ENCODE results near the gene UGT1A5. TPM values are rescaled to one million over a fixed set of nuclear protein-coding genes. Genes with fewer than 3 reads are reported as not detected.

UGT1A5 gene
- total RNA-seq, 1 experiment from 2014 or later: not detected

- no peak for TF ChIP-seq CTCF (conservative IDR thresholded peaks at IDR 0.05; ENCODE audit: low read depth, low read length)
- H3K4me1 ChIP-seq (ENCODE audit: insufficient read depth, low read length, poor library complexity, severe bottlenecking): no peaks in the 10 kb centered on the region
- intact Hi-C loops (cut with micrococcal nuclease; ENCODE audit: unreplicated experiment): no loop called here
- no peaks in the 10 kb centered on the region for H3K27me3 ChIP-seq (replicated peaks; ENCODE audit: insufficient read depth, low read depth, low read length, poor library complexity)
- ChIA-PET POLR2A (ENCODE audit: low non-redundant PET) (no interaction called here), CTCF (no interaction called here)
- H3K4me3 ChIP-seq (ENCODE audit: low read depth, low read length, poor library complexity, severe bottlenecking): no peak overlapping the region
- H3K27ac ChIP-seq (ENCODE audit: low read depth, low read length, poor library complexity, severe bottlenecking): no peak overlapping the region
- H3K36me3 ChIP-seq (ENCODE audit: insufficient read depth, low read length, poor library complexity, severe bottlenecking): no peaks in the 10 kb centered on the region
- no TSS peak for BruUV-seq (replicated peaks)
- no peaks in the 10 kb centered on the region for H3K9me3 ChIP-seq (ENCODE audit: low read depth, low read length, poor library complexity, severe bottlenecking)
- no peak for DNase-seq (ENCODE audit: low spot score)
Observed at GRCh38 chr2:233799716-233800115, 87.0 kb downstream of the UGT1A5 start.

GRCh38 chr2:233800208-233800607 is 87.5 kb downstream of the UGT1A5 start:
- POLR2A ChIA-PET (ENCODE audit: low non-redundant PET): no interaction called here
- H3K27ac ChIP-seq (ENCODE audit: low read depth, low read length, poor library complexity, severe bottlenecking): no peak overlapping the region
- CTCF ChIA-PET: no interaction called here
- no peaks in the 10 kb centered on the region for H3K9me3 ChIP-seq (ENCODE audit: low read depth, low read length, poor library complexity, severe bottlenecking)
- no peak for DNase-seq (ENCODE audit: low spot score)
- H3K4me3 ChIP-seq (ENCODE audit: low read depth, low read length, poor library complexity, severe bottlenecking): no peak overlapping the region
- H3K36me3 ChIP-seq (ENCODE audit: insufficient read depth, low read length, poor library complexity, severe bottlenecking): no peaks in the 10 kb centered on the region
- no peaks in the 10 kb centered on the region for H3K27me3 ChIP-seq (replicated peaks; ENCODE audit: insufficient read depth, low read depth, low read length, poor library complexity)
- TF ChIP-seq EZH2 (IDR thresholded peaks at IDR 0.05; ENCODE audit: borderline replicate concordance, low read depth, low read length, poor library complexity, severe bottlenecking) (no peak), CTCF (conservative IDR thresholded peaks at IDR 0.05; ENCODE audit: low read depth, low read length) (no peak)
- H3K4me1 ChIP-seq (ENCODE audit: insufficient read depth, low read length, poor library complexity, severe bottlenecking): no peaks in the 10 kb centered on the region
- intact Hi-C loops (cut with micrococcal nuclease; ENCODE audit: unreplicated experiment): no loop called here
- BruUV-seq (replicated peaks): no TSS peak

- Histone ChIP-seq H3K27ac (ENCODE audit: low read depth, low read length, poor library complexity, severe bottlenecking) (no peak overlapping the region), H3K36me3 (ENCODE audit: insufficient read depth, low read length, poor library complexity, severe bottlenecking) (no peaks in the 10 kb centered on the region), H3K27me3 (replicated peaks; ENCODE audit: insufficient read depth, low read depth, low read length, poor library complexity) (no peaks in the 10 kb centered on the region), H3K4me3 (ENCODE audit: low read depth, low read length, poor library complexity, severe bottlenecking) (no peak overlapping the region), H3K4me1 (ENCODE audit: insufficient read depth, low read length, poor library complexity, severe bottlenecking) (no peaks in the 10 kb centered on the region), H3K9me3 (ENCODE audit: low read depth, low read length, poor library complexity, severe bottlenecking) (no peaks in the 10 kb centered on the region)
- intact Hi-C loops (cut with micrococcal nuclease; ENCODE audit: unreplicated experiment): no loop called here
- BruUV-seq (replicated peaks): no TSS peak
- TF ChIP-seq EZH2 (IDR thresholded peaks at IDR 0.05; ENCODE audit: borderline replicate concordance, low read depth, low read length, poor library complexity, severe bottlenecking): no peak
- no peak for TF ChIP-seq CTCF (conservative IDR thresholded peaks at IDR 0.05; ENCODE audit: low read depth, low read length)
- ChIA-PET POLR2A (ENCODE audit: low non-redundant PET) (no interaction called here), CTCF (no interaction called here)
- DNase-seq (ENCODE audit: low spot score): no peak
Observed at GRCh38 chr2:233801357-233802131, 88.8 kb downstream of the UGT1A5 start.

Measured in A673 (cell line).